HG02870 (cell line): ENCODE data around the gene FOS.
"Not testable (repeated sequence)": the region's sequence is repeated elsewhere in the genome, so short reads cannot be mapped to it uniquely, and the experiment has no call there.

Source experiments
- ATAC-seq: cut with Tn5 transposase; IDR thresholded peaks from one replicate; pipeline ENCODE4 v1.9.1; 2021; ENCODE audit warnings: mild to moderate bottlenecking, moderate library complexity; ENCODE audit not compliant: unreplicated experiment

FOS gene

DNA sequence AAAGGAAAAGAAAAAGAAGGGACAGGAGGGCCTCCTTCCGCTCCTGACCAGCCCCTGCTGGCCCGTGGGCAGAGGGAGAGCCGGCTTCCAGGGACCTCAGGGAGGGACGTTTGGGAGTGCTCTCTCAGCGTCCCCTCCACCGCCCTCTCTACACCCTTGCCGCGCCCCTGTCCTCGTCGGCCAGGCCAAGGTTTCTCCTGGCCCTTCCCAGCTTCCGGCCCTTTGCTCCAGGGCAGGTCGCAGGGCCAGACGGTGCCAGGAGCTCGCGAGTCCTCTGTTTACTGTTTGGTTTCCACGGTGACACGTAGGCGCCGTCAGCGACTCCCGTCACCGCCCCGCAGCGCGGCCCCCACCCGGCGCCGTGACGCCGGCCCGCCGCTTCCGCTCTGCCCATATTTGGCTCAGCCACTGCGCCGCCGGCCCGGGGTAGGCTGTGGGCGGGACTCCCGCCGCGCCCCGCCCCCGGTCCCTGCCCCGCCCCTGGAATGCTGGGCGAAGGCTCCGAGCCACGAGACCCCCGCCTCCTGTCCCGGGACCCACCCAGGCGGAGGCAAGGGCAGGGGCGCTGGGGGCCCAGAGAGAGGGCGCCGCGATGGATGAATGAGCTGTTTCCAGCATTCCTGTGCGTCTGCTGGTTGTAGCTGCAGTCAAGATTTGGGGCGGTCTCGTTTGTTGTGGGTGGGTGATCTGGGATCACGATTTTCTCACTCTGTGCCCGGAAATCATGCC, 15.5 kb downstream of the FOS start:
- ATAC-seq, result peak; percentile 93

DNA sequence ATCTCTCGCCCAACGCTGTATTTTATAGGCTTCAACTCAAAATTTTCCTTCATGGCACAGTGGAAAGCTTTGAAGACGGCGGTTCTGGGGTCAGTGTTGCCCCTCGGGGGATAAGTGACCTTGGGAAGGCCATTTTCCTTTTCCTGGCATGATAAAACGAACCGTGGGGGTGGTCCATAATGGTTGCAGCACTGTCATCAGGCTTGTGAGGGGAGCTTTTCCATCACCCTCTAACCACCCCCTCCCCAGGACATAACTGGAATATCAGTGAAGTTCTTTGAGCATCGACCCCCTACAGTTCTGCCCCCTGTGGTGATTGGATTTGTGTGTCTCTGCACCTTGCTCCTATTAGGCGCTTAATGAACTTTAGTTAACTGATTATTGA, 16.0 kb downstream of the FOS start:
- no peak for ATAC-seq

DNA sequence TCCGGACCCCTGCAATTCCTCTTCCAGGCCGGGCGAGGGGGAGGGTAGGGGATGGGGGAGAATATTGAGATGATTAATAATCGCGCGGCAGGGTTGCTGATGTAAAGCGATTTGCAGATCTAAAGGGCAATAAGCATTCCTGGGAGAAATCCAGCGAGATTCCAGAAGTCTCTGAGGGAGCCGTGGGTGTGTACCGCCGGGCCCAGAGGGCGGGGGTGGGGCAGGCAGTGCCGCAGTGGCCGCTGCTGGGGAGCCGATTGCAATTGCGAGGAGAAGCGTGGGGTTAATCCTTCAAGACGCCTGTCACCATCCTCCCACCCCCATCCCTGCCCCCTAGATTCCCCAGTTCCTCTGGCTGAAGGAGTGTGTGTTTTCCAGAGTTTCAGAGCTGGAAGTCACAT, 16.4 kb downstream of the FOS start:
- ATAC-seq, result no peak

DNA sequence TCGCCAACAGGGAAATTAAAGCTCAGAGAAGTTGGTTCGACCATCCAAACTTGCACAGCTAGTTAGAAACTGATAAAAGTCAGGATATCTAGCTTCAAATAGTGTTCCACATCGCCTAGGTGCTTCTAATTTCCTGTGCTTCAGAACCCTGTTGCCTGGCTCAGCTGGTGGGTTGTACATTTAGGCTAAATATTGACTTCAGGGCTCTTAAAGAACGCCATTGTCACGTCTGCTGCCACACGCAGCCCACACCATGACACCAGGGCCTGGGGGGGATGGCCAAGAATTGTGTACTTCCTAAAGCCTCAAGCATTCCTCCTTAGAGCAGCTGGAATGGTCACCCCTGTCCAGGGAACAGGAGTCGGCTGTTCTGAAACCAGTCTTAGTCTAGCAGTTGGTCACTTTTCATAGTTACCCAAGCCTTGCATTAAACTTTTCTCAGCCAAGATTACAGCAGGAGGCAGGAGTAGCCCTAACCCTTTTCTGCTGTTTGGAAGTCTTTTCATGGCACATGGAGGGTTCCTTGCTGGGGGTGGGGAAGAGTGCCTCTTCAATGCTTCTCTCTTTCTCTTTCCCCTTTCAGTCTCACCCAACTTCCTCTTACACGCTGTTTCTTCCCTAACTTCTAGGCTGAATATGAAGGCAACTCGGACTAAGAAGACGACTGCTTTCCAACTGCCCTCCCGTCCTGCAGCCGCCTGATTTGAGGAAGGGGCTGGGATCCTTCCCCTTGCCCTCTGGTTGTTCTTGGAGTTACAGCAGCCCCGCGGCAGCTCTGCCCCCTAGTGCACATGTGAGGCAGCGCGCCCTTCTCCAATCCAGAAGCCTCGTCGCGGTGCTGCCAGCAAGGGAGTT, 17.1 kb downstream of the FOS start:
- no peak for ATAC-seq

DNA sequence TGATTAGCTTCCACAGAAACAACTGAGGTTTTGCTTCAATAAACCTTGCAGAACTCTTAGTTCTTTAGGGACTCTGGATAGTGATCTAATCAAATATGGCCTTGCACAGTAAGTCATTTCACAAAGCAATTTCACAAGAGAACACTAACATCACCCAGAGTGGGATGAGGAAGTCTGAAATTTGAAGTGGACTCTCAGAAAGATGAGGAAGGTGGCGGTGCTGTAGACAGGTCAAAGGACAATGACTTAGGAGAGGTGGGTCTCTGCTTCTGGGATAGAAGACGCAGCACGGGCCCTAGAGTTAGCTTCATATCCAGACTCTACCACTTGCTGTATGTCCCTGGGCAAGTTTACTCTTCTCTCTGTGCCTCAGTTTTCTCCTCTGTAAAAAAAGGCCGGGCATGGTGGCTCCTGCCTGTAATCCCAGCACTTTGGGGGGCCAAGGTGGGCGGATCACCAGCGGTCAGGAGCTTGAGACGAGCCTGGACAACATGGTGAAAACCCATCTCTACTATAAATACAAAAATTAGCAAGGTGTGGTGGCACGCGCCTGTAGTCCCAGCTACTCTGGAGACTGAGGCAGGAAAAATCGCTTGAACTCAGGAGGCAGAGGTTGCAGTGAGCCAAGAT, 18.9 kb downstream of the FOS start:
- no peak for ATAC-seq

DNA sequence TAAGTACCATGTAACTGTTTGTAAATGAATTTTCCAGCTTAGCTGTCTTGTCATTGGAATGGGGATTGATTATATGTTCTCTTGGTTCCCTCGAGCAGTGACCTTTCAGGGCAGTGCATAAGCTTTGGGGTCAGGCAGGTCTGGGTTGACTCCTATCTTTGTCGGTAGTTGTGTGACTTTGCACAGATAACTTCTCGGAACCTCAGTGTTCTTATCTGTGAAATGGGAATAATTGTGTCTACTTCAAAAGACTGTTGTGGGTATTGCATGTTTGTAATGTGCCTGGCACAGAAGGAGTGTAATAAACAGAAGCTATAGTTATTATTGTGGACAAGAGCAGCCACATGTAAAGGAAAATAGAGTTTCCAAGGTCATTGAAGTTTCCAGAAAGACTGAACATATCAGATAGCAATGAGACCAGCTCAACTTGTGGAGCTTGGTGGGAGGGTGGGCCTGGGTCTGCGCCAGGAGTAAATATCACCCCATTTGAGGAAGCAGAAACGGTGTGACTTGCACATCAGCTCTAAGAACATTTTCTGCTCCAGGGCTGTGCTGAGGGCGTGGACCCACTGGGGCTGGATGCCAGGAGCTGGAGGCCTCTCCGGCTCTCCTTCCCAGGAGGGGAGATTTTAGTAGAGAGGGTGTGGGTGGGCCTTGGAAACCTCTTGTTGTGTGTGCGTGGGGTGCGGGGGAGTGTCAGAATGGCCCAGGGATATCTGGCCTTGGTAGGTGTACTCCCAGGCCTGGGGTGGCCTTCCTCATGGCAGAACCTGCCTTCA, 19.7 kb downstream of the FOS start:
- ATAC-seq, result no peak

DNA sequence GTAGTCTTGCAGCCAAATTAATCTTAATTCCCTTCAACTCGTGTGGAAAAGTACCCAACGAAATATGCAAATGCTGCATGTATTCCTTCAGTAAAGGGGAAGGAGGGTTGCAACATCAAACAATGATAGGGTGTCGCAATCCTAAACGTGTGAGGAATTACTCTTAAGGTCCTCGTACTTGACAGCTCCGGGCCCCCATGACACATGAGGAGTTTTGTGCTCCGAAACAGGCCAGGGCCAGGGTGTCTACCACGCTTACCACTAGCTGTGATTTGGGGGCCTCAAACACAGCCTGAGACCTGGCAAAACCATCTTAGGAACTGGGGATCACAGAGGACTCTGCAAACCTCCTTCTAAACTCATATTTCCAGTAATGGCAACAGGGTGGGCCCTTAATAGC, 20.4 kb downstream of the FOS start:
- no peak for ATAC-seq

DNA sequence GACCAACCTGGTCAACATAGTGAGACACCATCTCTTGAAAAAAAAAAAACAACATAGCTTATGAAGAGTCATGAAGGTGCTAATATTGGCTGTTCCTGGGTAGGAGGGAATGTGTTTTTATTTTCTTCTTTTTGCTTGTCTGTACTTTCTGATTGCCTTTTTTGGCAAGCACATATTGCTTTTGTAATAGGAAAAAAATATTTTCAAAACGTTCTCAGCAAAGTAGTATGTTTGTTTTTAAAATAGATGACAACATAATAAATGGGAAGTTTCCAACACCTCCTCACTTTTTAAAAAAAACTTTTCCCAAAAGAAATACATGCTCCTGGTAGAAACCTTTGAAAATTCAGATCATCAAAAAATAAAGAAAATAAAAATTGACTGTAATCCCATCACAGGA, 20.9 kb downstream of the FOS start:
- no peak for ATAC-seq

DNA sequence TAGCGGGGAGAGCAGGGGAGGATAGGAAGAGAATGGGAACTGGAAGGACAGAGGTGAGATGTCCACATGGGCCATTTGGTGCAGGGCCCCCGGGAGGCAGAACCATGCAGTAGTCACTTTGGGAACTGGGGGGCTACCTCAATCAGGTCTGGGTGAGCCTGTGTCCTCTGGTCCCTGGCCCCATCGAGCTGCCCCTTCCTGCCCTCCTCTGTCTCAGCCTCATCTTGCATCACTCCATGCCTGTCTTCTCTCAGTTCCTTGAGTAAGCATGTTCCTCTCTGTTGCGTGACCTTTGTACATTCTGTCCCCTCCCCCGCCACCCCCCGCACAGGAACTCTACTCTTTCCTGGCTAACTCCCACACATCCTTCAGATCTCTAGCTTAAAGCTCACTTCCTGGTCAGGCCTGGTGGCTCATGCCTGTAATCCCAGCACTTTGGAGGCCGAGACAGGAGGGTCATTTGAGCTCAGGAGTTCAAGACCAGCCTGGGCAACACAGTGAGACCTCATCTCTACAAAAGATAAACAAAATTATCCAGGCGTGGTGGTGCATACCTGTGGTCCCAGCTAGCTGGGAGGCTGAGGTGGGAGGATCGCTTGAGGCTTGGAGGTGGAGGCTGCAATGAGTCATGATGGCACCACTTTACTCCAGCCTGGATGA, 23.2 kb downstream of the FOS start:
- no peak for ATAC-seq

DNA sequence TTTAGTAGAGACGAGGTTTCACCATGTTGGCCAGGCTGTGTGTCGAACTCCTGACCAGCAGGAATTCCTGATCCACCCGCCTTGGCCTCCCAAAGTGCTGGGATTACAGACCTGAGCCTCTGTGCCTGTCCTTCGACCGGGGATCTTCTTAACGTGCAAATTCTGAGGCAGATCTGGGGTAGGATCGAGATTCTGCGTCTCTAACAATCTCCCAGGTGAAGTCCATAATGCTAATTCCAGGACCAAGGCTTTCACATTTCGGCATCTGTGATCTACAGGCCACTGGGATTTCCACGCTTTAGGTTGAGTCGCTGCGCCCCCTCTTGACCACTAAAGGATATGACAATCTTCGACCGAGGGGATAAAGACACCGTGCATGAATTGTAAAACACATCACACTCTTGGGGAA, 24.8 kb downstream of the FOS start:
- no peak for ATAC-seq

DNA sequence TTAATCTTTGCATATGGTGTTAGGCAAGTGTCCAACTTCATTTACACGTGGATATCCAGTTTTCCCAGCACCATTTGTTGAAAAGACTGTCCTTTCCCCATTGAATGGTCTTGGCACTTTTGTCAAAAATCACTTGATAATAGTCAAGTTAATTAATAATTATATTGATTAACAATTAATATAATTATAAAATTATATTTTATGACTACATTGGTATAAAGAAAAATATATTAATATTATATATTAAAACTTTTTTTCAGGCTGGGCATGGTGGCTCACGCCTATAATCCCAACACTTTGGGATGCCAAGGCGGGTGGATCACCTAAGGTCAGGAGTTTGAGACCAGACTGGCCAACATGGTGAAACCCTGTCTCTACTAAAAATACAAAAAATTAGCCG, 27.8 kb downstream of the FOS start:
- ATAC-seq, result not testable (repeated sequence)

DNA sequence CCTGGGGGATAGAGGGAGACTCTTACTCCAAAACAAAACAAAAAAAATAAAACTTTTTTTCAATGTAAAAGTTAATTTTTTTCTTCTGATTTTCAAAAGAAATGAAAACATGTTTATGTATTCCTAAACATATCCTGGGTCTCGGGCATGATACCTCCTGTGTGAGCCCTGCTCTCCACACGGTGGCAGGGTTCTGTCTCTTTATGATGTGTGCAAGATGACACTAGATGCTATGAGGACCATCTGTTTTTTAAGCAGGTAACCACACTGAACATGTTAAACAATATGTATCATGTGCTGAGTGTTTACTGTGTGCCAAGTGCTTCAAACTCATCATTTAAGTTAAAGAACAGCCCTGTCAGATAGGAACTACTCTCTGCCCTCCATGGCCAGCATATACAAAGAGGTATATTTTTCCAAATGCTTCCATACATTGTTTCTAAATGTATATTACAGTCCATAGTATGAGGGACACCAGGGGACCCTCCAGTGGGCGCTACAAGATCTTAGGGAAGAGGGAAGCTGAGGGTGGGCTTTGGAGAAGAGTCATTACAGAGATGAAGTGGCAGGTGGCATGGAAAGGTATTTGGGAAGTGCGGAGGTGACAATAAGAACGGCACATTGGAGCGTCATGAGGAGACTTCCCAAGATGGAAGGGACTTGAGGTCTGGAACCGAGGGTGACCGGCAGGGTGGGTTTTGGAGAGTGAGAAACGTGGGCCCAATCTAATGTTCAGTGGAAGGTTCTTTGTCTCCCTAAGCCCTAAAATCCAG, 28.5 kb downstream of the FOS start:
- ATAC-seq, result no peak

DNA sequence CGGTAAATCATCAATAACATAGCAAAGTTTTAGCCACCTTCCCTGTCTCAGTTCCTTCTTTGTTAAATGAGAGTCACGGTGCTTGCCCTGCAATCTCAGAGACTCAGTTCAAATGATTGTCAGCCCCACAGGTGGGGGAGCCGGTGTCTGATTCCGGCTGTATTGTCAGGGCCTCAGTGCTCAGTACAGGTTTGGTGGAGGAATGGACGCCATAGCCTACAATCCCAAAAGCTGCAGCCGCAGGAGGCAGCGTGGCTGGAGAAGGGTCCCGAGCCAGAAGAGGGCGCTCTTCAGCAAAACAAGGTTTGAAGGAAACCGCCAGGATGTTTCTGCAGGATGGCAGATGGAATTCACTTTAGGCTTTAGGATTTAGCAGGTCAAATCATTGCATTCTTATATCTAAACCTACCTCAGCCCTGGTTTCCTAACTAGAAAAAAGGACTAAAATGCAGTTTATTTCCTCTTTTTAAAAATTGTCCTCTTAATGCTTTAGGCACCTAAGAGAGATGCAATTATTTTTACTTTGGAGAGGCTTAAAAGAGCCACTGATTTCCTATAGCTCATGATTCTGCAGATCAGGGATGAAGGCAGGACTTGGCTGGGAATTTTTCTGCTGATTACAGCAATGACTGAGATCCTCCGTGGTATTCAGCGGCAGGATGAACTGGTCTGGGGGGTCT, 29.2 kb downstream of the FOS start:
- ATAC-seq, result no peak

DNA sequence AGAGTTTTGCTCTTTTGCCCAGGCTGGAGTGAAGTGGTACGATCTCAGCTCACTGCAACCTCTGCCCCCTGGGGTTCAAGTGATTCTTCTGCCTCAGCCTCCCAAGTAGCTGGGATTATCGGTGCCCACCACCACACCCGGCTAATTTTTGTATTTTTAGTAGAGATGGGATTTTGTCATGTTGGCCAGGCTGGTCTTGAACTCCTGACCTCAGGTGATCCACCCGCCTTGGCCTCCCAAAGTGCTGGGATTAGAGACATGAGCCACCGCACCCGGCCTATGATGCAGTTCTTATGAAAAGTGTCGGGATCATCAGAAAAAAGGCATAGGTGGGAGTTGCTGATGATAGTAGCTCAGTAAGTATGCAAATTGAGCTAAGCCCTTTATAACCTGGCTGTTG, 30.4 kb downstream of the FOS start:
- ATAC-seq, result not testable (repeated sequence)

DNA sequence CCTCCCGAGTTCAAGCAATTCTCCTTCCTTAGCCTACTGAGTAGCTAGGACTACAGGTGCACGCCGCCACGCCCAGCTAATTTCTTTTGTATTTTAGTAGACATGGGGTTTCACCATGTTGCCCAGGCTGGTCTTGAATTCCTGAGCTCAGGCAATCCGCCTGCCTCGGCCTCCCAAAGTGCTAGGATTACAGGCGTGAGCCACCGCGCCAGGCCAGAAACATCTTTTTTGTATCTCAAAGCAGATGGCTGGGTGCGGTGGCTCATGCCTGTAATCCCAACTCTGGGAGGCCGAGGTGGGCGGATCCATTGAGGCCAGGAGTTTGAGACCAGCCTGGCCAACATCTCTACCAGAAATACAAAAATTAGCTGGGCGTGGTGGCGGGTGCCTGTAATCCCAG, 30.9 kb downstream of the FOS start:
- not testable (repeated sequence) for ATAC-seq

DNA sequence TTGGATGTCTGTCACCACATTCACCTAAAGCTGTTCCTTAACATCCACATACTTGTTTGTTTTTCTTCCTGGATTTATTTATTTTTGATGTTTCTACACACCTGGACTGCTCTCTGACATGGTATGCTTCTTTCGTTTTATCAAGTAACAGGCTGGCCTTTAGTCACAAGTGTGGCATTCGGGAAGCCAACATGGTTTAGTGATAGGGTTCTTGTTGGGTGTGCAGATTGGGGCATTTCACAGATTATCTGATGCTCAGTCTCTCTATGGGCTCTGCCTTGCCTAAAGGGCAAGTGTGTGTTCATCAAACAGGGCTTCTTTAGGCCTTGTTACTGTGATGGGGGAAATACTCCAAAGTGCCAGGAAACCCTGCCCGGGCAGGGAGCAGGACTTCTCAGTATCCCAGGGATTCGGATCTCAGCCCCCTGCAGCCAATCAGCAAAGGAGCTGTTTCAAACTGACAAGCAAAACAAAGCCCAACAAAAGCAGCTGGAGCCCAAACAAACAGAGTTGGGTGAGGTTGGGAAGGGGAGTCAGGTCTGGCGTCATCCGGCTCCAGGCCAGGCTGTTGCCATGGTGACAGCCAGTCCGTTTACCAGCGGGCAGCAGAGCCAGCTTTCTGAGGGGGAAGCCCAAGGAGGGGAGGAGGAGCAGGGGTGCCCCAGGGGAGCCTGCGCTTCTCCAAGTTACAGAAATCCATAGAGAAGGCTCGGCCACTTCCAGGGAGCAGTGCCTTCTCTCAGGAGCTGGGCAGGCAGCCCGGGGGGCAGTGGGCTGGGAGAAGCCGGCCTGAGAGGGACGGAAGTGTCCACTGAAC, 31.9 kb downstream of the FOS start:
- no peak for ATAC-seq

DNA sequence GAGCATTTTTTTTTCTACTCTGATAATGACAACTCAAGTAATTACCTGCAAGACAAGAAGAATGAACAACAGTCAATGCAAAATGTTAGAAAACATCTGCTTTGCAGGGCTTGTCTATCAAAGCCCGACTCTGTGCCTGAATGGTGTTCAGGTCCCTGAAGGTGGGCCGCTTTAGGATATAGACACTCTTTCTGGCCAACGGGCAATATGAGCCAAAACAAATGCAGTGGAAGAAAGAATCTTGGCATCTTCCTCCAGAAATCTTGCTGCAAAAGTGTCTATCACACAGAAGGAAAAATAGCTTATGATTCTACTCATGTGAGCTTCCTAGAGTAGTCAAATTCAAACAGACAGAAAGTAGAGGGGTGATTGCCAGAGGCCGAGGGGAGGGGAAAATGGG, 32.7 kb downstream of the FOS start:
- no peak for ATAC-seq

DNA sequence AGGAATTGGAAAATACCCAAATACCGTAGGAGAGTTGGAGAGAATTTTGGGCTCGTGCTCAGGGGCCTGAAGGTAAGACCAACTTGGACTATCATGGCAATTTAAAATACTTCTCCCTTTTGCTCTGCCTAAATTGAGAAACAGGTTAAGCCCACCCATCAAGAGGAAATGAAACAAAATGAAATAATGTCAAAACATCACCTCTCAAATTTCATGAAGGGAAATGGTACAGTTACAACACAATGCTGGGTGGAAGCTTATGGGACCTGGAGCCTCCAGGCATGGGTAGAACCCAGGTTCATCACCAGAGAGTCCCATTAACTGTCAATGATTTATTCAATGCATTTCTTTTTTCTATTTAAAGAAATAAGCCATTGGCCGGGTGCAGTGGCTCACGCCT, 33.7 kb downstream of the FOS start:
- no peak for ATAC-seq

DNA sequence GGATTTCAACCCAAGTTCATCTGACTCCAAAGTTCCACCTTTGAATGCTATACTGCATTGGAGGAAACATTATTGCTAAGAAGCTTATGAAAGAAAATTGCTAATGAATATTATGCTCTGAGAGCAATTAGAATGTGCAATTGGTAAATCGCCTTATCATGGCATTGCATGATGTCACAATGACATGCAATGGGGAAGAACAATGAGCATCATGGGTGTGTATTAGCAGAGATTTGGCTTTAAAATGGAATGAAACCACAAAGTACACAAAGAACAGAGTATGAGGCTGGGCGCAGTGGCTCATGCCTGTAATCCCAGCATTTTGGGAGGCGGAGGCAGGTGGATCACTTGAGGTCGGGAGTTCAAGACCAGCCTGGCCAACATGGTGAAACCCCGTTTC, 34.7 kb downstream of the FOS start:
- ATAC-seq, result no peak
